NOMO-1 treated with dmso at 0.1 percent for 144 hours (cell line): Measurements from ENCODE around the gene VAV2.

Experiments used
- DNase-seq: peaks from one replicate; lab custom pipeline; 2025; ENCODE audit not compliant: unreplicated experiment; lab: John Stamatoyannopoulos, UW

The VAV2 gene

DNA sequence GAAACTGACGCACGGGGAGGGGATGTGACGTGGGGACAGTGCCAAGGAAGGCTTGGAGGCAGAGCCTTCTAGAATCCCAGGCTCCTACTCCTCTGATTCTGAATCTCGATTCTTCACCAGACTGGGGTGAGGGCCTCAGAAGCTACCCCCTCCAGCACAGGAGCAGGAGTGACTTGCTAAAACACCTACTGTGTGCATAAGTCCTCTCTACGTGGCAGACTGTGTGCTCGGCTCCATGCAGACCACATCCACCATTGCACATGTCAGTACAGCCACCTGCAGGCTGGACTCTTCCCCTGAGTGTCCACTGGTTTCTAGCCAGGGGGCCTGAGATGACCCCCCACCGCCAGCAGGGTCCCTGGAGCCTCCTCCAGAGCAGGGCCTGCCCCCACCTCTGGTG is 182.8 kb downstream of the VAV2 start:
- no peak for DNase-seq

DNA sequence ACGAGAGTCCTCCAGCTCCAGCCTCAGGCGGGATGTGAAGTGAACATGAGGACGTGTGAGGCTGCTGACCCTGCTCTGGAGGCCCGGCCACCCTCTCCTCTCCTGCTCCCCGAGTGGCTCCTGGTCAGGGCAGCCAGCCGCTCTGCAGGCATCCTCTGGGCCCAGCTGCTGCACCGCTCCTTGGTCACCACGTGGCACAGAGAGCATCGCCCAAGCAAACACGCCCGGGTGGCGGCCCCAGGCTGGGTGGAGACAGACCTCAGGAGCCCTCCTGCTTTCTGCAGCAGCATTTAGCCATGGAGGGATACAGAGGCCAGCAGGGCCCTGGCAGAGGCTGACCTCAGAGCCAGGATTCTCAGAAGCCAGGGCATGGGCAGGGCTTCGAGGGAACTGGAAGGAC is 184.3 kb downstream of the VAV2 start:
- DNase-seq, result no peak

DNA sequence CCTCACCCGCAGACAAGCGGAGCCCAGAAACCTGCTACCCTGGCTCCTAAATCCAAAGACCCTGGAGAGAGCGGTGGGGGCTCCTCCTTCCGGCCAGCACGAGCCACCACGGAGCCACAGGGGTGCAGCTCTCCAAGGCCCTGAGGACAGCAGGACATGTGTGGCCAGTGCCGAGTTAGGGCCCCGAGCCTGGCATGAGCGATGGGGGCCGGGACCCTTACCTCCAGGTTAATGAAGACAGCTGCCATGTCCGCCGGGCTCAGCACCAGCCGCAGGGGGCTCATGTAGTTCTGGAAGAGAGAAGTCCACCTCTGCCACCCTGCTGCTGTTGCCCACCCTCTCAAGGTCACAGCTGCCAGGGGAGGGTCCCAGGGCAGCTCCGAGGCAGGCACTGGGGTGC is 185.1 kb downstream of the VAV2 start:
- no peak for DNase-seq

DNA sequence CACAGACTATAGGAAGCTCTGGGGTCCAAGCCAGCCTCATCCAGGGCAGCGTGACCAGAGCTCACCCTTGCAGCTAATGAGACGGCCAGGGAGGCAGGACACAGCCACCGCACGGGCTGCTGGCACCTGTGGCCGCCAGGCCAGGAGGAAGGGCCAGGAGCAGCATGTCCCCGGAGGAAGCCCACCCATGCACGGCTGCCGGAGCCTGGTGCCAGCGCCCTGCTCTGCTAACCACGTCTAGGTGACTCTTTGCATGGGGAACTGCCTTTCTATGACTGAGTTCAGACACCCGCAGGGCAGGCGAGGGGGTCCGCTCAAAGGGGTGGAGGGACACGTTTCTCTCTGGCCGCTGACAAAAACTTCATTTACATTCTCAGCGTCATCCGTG is 185.5 kb downstream of the VAV2 start:
- no peak for DNase-seq

DNA sequence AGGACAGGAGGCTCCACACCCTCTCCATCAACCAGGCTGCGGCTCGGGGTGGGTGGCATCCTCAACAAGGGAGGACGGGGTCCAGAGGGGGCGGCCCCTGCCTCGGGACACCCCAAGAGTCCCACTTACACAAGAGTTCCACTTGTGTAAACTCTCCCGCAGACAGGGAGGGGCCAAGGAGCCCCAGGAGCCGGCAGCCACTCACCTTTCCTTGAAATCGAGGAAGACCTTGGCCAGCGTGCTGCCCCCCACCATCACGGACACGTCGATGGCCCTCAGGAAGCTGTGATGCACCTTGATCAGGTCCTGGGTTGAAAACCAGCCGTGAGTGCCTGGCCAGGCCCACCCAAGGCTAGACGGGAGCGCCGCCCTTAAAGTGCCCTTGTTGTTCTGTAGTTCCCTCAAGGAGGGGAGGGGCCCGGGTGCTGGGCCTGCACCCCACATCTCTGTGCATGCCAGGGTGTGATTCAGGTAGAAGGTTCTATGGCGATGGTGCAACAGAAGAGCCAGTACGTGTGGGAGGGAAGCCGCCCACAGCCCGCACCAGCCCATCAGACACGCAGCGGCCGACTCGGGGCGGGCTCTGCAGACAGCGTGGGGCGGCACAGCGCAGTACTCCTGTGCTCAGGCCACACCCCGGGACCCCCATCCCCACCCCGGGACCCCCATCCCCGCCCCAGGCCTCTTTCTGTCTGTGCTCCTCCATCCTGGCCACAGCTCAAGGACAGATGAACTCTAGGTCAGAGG is 186.1 kb downstream of the VAV2 start:
- DNase-seq, result no peak

DNA sequence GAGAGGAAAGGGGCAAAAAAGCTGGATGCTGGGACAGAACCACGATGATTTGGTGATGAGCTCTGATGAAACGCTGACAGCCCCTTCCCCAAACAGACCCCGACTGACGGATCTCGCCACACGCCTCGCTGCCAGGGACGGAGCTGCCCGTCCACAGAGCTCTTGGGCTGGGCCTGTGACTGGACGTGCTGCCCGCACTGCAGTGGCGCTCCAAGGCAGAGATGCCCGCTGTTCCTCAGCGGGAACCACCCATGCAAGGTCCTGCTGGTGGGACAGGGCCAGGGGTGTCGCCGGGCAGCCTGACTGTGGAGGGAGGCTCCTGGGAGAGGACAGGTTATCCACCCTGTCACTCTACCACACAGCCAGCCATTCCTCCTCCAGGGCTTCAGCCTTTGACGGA is 187.9 kb downstream of the VAV2 start:
- no peak for DNase-seq

DNA sequence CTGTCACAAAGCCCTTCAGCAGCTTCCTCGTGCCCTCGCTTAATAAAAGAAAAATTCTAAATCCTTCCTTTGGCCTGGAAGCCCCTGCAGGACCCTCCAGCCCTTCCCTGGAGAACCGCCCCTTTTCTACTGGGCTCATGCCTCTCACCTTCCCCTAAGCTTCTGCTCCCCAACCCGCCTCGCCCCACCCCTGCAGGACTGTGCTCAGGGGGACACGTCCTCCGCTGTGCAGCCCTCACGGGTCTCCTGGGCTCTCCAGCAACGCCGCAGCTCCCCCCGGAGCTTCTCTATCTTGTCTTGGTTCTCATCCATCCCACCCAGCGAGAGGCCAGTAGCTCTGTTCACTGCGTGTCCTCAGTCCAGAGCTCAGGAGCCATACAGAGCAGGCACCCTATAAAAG is 188.4 kb downstream of the VAV2 start:
- no peak for DNase-seq

DNA sequence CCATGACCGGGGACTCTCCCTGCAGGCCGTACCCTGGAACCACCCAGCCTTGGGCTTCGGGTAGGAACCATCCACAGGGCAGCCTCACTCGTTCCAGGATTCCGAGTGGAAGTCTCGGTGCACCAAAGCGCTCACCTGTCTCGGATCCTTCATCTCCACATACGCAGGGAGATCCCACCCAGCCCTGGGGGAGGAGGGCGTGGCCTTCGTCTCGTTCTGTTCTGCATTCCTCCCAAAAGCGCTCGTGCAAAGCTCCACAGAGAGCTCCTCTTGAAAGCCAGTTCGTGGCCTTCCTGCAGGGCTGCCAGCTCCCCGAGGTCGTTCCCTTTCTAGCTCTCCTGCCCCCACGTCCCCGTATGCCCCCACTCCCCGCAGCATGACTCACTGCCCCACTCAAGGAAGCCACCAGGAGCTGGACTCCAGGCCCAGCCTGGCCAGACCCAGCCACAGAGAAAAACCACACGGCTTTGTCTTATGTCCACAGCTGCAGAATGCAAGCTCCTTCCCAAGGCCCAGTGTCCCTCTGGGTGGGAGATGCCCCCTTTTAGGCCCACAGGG is 189.0 kb downstream of the VAV2 start:
- no peak for DNase-seq

DNA sequence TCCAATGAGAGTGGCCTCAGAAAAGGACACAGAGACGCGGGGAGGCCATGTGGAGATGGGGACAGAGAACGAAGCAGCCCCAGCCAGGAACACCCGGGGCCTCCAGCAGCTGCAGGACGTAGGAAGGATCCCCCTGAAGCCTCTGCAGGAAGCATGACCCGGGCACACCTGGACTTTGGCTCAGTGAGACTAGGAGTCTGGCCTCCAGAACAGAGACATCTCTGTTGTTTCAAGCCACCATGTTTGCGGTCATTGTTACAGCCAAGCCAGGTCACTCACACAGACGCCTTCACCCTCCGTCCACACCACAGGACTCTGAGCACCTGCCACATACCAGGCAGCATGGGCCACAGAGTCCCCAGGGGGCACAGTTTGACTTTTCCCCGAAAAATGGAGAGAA is 190.4 kb downstream of the VAV2 start:
- no peak for DNase-seq

DNA sequence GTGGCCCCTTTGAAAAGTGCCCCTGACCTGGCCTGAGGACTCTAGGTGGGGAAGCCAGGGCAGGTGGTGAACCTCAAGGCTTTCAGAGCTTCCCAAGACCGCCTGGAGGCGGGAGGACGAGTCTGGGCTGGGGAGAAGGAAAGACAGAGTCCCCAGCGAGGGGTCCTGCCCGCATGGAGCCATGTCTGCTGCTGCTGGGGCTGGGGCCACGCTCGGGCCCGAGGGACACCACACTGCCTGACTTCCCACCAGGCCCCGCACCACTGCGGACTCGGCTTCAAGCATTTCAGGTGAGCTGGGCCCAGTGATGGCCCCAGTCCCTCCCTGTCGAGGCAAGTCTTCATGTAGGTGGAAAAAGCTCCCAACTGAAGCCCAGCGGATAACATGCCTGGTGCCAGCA is 191.9 kb downstream of the VAV2 start:
- no peak for DNase-seq

DNA sequence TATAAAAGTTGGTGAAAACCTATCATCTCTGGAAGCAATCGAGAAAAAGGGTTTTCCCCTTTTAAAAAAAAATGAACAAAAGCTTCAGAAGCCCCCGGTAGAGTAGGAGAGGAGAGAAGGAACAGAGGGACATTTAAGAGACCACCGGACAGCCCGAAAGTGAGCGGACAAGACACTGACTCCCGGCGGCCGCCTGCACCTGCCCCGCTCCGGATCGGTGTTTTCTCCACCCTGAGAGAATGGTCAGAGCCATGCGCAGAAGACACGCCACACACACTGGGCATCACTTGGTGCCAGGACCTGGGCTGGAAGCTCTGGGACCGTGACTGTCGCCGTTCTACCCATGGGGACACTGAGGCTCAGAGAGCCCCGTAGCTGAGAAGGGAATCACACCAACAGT is 192.4 kb downstream of the VAV2 start:
- no peak for DNase-seq

DNA sequence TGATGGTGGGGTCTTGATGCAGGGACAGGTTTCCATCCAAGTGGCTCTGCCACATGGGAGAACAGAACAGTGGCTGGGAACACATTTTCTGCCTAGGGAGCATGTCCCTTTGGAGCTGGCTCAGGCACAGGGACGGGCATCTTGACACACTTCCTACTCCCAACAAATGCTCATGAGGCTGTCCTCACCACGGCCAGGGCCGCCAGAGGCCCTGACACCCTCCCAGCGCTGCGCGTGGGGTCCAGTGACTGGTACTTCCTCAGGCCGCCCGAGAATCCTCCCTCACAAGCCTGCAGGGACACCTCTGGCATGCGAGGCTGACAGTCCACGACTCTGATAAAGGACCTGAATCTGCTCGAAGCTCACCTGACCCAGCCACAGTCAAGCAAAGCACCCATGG is 193.0 kb downstream of the VAV2 start:
- no peak for DNase-seq

DNA sequence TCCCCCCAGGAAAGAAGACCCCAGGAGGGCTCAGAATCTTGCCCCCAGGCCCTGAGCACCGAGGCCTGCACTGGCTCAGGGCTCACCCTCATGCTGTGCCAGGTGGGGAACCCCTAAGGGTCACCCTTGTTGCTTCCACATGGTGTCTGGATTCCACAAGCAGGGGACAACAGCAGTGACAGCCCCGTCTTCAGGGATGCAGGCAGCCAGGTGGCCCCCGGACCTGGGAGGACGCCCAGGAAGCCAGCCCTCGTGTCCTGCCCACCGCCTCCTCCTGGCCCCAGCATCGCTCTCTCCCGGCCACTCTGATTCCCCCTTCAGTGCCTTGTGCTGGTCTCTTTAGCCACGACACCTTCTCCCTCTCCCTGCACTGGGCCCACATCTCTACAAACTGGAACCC is 194.0 kb downstream of the VAV2 start:
- DNase-seq, result no peak

DNA sequence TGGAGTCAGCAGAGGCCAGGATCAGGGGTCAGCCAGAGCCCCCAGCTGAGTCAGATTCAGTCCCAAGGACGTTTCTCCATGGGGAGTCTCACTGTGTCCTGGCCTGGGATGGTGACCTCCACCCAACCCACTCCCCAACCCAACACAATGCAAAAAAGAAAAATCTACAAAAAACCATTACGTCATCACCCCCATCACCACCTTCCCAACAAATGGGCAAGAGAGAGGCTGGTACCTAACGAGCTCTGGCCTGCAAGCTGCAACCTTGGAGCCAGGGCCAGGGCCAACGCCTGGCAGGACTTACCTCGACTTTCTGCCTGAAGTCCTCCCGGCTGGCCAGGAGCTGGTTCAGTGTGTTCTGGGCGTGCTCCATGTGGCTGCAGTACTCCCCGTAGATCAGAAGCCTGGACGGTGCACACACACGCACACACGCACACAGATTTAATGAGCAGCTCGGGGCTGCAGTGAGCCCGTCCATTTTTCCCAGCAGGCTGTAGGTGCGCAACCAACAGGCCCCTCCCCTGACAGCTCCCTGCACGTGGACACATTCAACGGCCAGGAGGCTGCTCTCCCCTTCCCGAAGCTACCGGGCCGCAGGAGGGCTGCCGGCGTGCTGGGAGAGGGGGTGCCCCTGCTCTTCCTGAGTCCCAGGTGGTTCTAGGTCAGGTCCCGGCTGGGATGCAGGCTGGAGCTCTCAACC is 194.6 kb downstream of the VAV2 start:
- no peak for DNase-seq

DNA sequence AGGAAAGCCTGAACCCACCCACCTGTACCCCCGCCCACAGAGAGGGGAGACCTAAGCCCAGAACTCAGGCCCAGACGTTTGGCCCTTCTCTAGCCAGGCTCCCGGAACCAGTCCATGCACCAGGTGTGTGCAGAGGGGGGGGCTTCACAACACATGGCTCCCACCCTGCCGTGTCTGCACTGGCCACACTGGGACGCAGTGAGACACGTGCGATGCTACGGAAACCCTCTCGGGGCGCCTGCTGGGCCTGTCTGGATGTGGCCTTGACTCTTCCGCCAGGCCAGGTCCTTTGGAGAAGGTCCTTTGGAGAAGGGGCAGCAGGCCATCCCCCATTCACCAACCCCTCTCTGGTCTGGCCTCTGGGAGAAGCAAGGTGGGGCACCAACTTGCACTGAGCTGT is 195.6 kb downstream of the VAV2 start:
- DNase-seq, result no peak

DNA sequence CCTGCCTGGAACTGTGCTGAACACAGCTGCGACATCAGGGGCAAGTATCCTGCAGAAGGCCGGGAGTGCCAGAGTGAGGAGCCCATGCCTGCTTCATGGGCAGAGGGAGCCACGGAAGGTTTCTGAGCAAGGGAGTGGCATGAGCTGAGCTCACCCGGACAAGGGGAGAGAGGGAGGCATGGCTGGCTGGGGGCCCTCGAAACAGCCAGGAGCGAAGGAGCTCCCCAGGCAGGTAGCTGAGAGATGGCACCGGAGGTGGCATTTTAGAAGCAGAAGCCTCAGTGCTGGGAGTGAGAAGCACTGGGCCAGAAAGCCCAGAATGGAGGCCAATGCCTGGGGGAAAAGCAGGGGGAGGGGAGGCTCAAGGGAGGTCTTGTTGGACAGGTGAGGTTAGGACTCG is 197.1 kb downstream of the VAV2 start:
- no peak for DNase-seq

DNA sequence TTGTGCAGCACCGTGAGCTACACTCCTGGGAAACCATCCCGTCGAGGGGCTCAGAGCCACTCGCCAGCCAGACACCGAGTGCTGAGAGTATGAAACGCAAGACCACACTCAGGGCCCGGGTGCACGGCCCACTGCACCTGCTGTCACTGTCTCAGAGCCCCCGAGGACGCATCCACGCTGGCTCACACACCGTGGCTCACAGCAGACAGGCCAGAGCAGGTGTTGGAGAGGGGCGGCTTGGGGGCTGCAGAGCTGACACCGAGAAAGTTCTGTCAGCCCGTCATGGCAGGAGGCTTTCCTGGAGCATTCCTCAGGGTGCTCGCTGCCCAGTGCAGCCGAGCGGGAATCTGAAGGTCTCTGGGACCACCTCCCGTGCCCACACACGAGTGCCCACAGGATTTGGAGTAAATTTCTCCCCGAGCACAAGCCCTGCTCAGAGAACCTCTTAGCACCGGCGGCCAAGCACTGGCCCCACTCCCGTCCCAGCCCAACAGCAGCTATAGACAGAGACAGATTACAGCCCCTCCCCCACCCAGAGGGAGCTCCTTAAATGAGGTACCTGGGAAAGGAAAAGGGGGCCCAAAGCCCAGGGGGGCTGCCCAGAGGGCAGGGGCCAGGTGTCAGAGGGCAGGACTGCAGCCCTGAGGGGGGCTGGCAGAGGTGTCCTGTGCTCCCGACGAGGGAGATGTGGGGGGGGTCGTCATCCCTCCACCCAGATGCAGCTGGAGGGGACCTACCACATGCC is 197.9 kb downstream of the VAV2 start:
- DNase-seq, result no peak

DNA sequence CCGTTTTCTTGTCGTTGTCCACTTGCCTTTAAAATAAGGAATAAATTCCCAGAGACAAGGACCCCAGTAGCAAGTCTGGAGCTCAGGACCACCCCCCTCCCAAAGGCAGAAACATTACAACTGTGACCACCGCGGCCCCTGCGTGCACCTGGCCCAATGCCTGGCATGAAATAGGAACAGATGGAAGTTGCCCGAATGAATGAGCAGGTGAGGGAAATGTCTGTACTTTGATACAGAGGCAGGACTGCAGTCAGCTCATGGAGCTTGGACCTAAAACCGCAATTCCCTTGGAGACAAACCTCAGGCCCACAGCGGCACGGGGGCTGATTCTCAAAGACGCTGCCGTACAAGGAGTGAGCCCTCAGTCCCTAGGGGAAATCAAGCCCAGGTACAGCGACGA is 198.7 kb downstream of the VAV2 start:
- DNase-seq, result no peak

DNA sequence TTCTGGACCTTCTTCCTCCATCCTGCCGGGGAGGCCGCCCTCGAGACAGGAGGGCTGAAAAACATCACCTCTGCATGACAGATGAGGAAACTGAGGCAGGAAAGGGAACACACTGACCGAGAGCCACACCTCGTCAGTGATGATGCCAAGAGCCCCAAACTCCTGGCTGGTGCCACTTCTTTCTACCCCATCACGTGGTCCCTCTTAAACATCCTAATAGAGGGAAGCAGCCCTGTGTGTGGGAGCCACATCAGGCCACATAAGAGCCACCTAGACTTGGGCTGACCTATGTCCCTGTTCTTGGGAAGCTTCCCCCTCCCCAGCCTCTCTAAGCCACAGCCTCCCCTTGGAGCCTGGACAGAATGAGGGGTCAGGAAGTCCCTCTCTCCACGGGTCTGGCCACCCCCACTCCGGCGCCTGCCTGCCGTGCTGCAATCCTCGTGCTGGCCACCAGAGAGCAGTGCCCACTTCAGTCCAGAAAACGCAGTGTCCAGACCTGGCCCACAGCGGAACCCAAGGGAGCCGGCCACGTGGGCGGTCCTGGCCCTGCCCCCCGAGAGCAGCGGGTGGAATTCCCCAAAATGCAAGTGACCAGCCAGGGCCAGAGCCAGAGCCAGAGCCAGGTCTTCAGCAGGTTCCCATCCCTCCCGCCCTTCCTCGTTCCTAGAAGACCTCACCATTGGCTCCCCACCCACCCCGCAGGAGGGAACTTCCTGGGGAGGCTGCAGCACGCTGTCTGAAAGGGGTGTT is 199.2 kb downstream of the VAV2 start:
- DNase-seq, result peak; percentile 52

DNA sequence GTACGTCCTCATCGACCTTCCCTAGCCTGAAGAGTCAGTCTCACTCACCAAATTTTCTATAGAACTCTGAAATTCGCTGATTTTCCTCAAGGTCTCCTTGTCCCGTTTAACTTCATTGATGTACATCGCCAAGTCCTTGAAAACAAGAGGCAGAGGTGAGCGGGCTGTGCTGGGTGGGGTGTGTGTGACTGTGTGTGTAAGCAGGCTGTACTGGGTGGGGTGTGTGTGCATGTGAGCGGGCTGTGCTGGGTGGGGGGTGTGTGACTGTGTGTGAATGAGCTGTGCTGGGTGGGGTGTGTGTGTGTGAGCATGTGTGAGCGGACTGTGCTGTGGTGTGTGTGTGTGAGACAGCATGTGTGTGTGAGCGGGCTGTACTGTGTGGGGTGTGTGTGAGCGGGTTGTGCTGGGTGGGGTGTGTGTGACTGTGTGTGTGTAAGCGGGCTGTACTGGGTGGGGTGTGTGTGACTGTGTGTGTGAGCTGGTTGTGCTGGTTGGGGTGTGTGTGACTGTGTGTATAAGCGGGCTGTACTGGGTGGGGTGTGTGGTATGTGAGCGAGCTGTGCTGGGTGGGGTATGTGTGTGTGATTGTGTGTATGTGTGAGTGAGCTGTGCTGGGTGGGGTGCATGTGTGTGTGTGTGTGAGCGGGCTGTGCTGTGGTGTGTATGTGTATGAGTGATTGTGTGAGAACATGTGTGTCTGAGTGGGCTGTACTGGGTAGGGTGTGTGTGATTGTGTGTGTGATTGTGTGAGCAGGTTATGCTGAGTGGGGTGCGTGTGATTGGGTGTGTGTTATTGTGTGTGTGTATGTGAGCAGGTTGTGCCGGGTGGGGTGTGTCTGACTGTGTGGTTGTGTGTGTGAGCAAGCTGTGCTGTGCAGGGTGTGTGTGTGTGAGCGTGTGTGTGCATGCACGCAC is 200.1 kb downstream of the VAV2 start:
- DNase-seq, result no peak
